ENCODE data around the gene DUSP10.

DUSP10 gene

DNA sequence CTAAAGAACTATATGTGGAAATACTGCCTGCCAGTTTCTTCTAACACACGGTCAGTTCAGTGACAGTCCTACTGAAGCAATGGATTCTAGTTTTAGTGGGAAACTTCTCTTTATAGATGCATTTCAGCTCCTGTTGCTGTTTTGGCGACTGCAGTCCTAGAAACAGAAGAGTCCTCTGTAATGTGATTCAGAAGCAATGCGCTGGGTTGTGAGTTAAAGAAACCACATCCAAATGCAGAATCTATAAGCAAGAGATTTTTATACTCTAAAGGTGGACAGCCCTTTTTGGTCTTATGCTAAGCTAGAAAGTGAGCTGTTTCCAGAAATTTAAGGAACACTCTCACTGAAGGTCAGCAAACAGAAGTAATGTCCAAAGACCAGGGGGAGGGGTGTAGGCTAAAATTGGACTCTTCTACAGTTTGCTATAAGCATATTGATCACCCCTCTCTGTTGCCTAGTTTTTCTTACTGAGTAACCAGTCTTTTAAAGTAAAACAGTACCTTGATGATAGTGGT, 30.8 kb downstream of the DUSP10 start:
- DNase-seq, result no peak

- no peak for DNase-seq
Measured at GRCh38 chr1:221709854-221710253, 32.0 kb downstream of the DUSP10 start.

- peak; percentile 49 for DNase-seq
Measured at GRCh38 chr1:221708987-221709386, 32.9 kb downstream of the DUSP10 start.

DNA sequence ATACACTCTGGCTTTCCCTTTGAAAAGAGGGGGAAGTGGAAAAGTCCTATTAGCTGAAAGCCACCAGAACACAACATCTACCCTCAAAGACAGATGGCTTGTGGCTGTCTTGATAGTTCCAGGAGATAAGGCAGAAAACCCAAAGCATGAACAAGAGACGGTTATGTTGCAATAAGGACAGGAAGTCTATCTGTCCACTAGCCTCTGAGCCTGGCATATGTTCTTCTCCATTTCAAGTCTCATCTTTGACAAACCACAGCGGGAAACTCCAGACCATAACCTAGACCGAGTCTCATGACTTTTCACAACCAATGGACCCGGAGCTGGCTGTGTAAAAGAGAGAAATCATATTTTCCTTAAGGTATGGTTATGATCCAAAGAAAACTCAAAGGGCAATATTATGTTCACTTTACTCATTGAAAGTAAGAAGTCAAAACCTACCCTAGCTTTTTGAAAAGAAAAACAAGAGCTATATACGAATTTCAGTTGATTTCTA, 33.8 kb downstream of the DUSP10 start:
- no peak for DNase-seq

DNA sequence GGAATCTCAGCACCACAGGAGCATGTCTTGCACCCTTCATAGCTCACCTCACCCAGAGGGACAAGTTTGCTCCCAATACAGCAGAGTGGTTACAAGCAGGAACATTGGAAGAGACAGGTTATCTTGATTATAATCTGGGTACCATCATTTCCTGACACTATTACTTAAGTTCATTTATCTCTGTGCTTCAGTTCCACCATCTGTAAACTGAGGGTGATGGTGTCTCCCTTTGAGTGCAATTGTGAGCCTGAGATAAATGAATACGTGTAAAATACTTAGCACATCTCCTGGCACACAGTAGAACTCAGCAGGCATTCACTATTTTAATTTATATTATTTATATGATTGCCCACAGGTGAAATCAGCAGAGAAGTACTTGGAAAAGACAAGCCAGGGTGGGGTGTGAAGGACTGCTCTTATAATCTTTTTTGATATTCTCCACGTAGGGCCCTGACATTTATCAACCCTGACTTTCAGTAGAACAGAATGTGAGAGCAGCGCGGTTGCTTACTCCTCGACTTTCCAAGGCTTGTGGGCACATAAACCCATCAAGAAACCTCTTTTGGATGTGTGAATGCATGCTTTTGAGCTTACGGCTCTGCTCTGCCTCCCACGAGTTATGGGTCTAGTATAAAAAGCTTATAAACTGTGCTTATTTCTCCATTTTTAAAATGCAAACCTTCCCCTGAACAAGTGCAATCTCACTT, 34.9 kb downstream of the DUSP10 start:
- DNase-seq, result no peak

DNA sequence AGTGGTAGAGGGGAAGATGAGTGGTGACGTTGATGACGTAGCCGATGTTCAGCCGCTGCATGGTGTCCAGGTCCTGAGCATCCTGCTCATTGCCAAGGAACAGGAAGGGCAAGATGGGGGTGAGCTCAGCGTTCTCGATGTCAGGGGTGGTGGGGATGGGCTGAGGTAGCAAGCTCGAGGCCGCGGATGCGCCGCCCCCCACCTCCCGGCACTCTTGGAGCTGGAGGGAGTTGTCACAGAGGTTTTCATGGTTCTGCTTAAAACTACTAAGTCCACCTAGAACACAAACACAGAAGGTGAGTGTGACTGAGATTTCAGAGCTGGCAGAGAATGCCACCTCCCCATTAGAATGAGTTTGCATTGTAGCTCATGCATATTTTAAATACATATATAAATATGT, 35.7 kb downstream of the DUSP10 start:
- no peak for DNase-seq

DNA sequence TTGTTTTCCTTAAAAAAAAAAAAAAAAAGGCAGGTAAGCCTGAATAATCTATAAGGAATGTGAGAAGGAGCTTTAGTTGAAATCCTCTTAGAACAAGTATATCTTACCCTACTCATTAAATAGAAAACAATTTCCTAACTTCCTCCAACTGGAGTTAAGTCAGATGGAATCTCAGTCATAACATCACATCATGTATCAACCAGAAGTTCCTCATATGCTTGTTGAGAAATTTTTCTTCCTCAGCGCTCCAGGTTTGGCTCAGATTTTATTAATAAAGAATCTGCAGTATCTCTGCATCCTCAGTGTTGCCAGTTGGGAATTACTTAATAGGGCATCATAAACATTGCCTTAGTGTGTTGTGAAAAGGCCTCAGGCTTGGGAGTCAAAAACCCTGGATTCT, 37.6 kb downstream of the DUSP10 start:
- DNase-seq, result no peak

DNA sequence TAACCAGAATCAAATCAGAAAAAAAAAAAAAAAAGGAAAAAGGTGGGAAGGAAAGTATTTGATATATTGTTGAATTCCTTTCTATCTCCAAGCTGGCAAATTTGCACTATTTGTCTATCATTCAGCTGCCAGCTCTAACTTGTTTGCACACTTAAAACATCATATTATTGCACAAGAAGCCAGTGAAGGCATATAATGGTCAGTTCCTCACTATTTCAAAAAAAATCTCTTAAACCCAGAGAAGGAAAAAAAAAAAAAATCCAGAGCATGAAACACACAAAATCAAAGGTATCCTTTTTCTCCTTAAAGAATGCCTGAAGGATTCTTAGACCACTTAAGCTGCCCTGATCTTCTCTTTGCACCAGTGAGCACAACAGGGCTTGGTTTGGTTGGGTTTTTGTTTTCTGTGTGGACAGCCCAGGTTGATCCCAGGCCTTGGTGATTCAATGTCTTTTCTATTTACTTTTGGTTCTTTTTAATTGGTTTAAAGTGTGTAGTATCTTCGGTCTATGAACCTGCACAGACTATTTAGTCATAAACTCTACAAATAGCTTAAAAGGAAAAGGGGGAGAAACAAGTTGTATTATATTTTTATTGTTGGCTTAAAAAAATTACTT, 40.2 kb downstream of the DUSP10 start:
- no peak for DNase-seq

GRCh38 chr1:221700948-221701347, 40.9 kb downstream of the DUSP10 start:
- no peak for DNase-seq

DNA sequence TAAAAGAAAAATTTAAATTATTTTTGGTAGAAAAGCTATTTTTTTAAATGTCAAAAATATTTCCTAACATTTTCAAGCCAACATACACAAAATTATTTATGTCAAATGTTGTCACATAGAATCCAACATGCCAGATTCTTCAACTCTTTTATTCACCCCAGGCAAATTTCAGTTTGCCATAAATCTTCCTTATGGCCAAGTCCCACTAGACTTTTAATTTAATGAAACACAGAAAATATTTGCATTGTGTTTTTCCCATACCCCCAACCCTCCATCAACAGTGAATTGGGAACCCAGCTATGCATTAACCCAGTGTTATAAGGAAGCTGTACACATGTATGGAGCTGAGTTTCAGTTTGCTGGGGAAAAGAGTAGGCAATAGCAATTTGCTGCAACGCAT, 41.4 kb downstream of the DUSP10 start:
- no peak for DNase-seq

DNA sequence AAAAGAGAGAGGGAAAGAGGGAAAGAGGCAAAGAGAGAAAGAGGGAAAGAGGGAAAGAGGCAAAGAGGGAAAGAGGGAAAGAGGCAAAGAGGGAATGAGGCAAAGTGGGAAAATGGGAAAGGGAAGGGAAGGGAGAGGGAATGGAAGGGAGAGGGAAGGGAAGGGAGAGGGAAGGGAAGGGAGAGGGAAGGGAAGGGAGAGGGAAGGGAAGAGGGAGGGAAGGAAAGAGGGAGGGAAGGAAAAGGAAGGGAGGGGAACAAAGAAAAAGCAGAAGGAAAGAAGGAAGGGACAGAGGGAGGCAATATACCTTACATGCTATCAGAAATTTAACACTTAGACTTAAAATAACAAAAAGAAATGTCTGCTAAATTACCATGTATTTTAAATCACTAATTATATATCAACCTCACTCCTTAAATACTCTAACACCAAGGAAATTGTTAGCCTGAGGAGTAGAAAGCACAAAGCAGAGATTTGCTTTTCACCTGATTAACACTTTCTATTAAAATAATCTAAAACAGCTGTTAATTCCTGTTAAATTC, 41.8 kb downstream of the DUSP10 start:
- no peak for DNase-seq

- DNase-seq, result no peak
Measured at GRCh38 chr1:221699577-221699976, 42.3 kb downstream of the DUSP10 start.

- DNase-seq, result no peak
Measured at GRCh38 chr1:221698579-221699349, 43.1 kb downstream of the DUSP10 start.

DNA sequence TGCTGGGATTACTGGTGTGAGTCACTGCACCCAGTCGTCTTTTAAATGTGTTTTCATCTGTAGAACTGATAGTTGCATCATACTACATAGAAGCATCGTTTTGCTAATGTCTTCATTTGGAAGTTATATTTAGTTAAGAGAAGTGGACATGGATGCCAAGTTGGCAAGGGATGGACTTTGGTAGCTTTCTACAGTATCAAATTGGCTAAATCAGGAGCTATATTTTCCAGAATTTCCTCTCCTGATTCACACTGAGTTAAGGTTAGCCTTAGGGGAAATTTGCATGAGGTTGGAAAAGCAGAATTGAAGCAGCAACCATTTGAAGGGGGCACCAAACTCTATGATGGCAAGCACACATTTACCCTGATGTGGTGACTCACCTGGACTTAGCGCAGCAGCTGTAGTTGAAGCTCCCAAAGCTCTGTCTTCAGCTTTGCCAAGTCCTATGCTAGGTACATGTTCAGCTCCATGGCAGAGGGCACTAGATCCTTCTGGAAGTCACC, 43.9 kb downstream of the DUSP10 start:
- DNase-seq, result no peak

GRCh38 chr1:221696718-221697461, 45.0 kb downstream of the DUSP10 start:
- no peak for DNase-seq

DNA sequence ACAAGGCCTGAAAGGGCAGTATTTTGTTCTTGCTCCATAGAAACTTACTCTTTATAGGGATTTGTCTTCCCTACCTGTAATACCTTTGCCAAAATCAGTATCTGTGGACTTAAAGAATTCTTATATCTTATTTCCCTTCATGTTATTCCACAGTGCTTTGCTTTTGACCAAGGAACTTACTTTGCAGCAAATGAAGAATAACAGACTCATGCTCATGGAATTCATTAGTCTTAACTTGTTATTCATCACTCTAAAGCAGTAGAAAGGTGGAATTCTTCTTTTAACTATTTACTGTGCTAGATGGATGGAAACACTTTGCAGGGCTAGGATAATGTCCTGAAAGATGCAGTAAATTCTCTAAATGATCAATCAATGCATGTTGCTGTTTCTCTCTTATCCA, 45.9 kb downstream of the DUSP10 start:
- DNase-seq, result no peak

DNA sequence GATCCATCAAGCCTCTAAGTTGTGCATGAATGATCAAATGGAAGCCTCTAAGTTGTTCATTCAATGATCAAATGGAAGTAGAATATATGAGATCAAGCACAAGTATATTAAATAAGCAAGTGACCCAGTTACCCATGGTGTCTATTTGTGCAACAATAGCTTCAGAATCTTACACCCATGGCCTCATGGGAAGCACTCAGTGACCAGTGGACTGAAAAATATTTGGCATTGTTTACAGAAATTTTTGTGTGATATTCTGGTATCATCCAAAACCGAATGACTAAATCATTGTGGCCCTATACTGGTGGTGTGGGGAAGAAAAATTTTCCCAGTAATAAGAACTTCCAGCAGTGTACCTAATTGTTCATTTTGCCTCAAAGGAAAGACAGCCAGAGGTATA, 46.6 kb downstream of the DUSP10 start:
- DNase-seq, result no peak

GRCh38 chr1:221694109-221694508, 47.8 kb downstream of the DUSP10 start:
- no peak for DNase-seq

GRCh38 chr1:221693087-221693486, 48.8 kb downstream of the DUSP10 start:
- DNase-seq, result no peak

DNA sequence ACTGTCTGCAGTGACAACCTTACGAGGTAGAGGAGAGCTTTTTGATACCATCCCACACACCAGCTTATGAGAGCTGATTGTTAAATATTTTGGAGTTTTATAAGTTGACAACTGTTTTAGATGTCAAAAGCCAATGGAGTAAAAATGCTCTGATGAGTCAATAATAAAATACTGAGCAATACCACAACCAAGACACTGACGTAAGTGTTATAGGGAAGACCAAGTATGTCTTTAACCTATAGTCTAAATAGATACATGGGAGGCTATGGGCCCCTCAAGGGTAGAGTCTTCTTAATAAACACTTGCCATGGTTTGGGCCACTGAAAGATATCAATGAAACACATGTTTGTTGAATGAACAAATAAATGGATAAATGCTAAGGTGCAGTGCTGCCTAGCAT, 49.2 kb downstream of the DUSP10 start:
- no peak for DNase-seq

DNA sequence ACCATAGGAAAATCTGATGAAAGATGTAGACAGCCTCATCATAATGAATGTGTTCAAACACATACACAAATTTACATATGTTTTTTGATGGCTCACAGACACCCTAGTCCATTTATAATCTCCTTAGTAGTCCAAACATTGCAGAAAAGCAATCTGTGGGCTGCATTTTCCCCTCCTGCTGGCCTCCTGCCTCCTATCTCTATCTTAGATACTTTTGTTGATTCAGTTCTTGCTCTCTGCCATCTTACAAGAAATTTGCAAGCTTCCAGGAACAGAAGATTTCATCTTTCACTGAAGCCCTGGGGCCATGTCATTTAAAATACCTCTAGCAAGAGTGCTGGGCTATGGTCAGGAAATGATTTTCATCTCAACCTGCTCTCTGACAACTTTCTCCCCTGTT, 50.6 kb downstream of the DUSP10 start:
- DNase-seq, result no peak

- DNase-seq, result no peak
Measured at GRCh38 chr1:221690858-221691257, 51.0 kb downstream of the DUSP10 start.

- no peak for DNase-seq
Measured at GRCh38 chr1:221689138-221689537, 52.8 kb downstream of the DUSP10 start.

Measured in NCI-H1048 (cell line).